CD14-positive monocyte (primary cell): ENCODE results near the gene EXOC4. TPM values are rescaled to one million over a fixed set of nuclear protein-coding genes. Genes with fewer than 3 reads are reported as not detected.

Experiments
- DNase-seq, 3 donors: peaks; one replicate each; pipeline ENCODE4 v3.0.0-alpha.2; 2011 to 2022
- H2AFZ ChIP-seq: 2 replicates; pipeline ENCODE4 v1.6.0; 2012; ENCODE audit warnings: mild to moderate bottlenecking, low read depth, low read length, inconsistent platforms; ENCODE audit not compliant: insufficient read depth, poor library complexity, severe bottlenecking
- H3K27ac ChIP-seq, 2 donors: 1 replicate in 1 of 2; 2 replicates in 1 of 2; pipeline ENCODE4 v1.5.1; 2012 to 2013; ENCODE audit warnings: low read length in 2 of 2, control low read depth in 1 of 2, inconsistent platforms in 1 of 2, low read depth in 1 of 2, mild to moderate bottlenecking in 1 of 2
- H3K27me3 ChIP-seq, 2 donors: one replicate each; pipeline versions ENCODE4 v1.6.0 to v1.6.1; 2011 to 2013; ENCODE audit warnings: low read length in 2 of 2; ENCODE audit not compliant: control insufficient read depth in 2 of 2, insufficient read depth in 2 of 2
- H3K36me3 ChIP-seq, 2 donors: replicated peaks in 1 of 2; 1 replicate in 1 of 2; 2 replicates in 1 of 2; pipeline versions ENCODE4 v1.5.1 to v1.6.1; 2012 to 2013; ENCODE audit warnings: low read length in 2 of 2, control low read depth in 1 of 2, inconsistent platforms in 1 of 2, mild to moderate bottlenecking in 1 of 2; ENCODE audit not compliant: insufficient read depth in 2 of 2, control insufficient read depth in 1 of 2
- H3K4me1 ChIP-seq, 2 donors: 1 replicate in 1 of 2; 2 replicates in 1 of 2; pipeline versions ENCODE4 v1.5.1 to v1.6.1; 2012 to 2013; ENCODE audit warnings: low read length in 2 of 2, control low read depth in 1 of 2, inconsistent platforms in 1 of 2, mild to moderate bottlenecking in 1 of 2, moderate library complexity in 1 of 2; ENCODE audit not compliant: insufficient read depth in 2 of 2, control insufficient read depth in 1 of 2
- H3K4me2 ChIP-seq: replicated peaks from 2 replicates; pipeline ENCODE3; 2012; ENCODE audit warnings: low read length, moderate library complexity, mild to moderate bottlenecking; ENCODE audit not compliant: poor library complexity, severe bottlenecking; ENCODE audit errors: extremely low read depth
- H3K4me3 ChIP-seq, 3 experiments: fragments of 200-600 bp in 1 of 3; sonication (generic) in 1 of 3; replicated peaks in 1 of 3; 1 replicate in 2 of 3; 2 replicates in 1 of 3; pipeline ENCODE4 v1.5.1; 2011 to 2013; ENCODE audit warnings: low read length in 3 of 3, mild to moderate bottlenecking in 3 of 3, control low read depth in 2 of 3, low read depth in 2 of 3, inconsistent platforms in 1 of 3, moderate library complexity in 1 of 3
- H3K79me2 ChIP-seq: 2 replicates; pipeline ENCODE4 v1.6.0; 2012; ENCODE audit warnings: mild to moderate bottlenecking, control low read depth, inconsistent platforms, low read length, moderate library complexity; ENCODE audit not compliant: insufficient read depth
- H3K9ac ChIP-seq: 2 replicates; pipeline ENCODE4 v1.6.0; 2017; ENCODE audit warnings: low read length, mild to moderate bottlenecking; ENCODE audit not compliant: insufficient read depth, poor library complexity, severe bottlenecking
- H3K9me3 ChIP-seq, 2 donors: replicated peaks in 1 of 2; 1 replicate in 1 of 2; 2 replicates in 1 of 2; pipeline versions ENCODE4 v1.5.1 to v1.6.1; 2012 to 2013; ENCODE audit warnings: low read length in 2 of 2, control low read depth in 1 of 2; ENCODE audit not compliant: control insufficient read depth in 1 of 2, insufficient read depth in 1 of 2
- H4K20me1 ChIP-seq: 2 replicates; pipeline ENCODE4 v1.6.0; 2012; ENCODE audit warnings: mild to moderate bottlenecking, low read length, control low read depth, moderate library complexity; ENCODE audit not compliant: insufficient read depth
- H3K27ac Mint-ChIP-seq, 7 donors: one replicate each; pipeline ENCODE4 v1.8.0; 2020; ENCODE audit warnings: mild to moderate bottlenecking in 7 of 7, mixed read lengths in 7 of 7, moderate library complexity in 6 of 7, inconsistent platforms in 2 of 7
- H3K27me3 Mint-ChIP-seq, 3 donors: one replicate each; pipeline ENCODE4 v1.8.0; 2021 to 2022; ENCODE audit warnings: low read depth in 3 of 3, mild to moderate bottlenecking in 3 of 3, mixed read lengths in 3 of 3, moderate library complexity in 3 of 3, inconsistent platforms in 1 of 3
- H3K36me3 Mint-ChIP-seq, 2 donors: one replicate each; pipeline ENCODE4 v1.8.0; 2020; ENCODE audit warnings: mixed read lengths in 2 of 2, inconsistent platforms in 1 of 2, mild to moderate bottlenecking in 1 of 2
- H3K4me1 Mint-ChIP-seq: one replicate; pipeline ENCODE4 v1.8.0; 2020; ENCODE audit warnings: mild to moderate bottlenecking, mixed read lengths
- H3K4me3 Mint-ChIP-seq, 2 donors: one replicate each; pipeline ENCODE4 v1.8.0; 2020; ENCODE audit warnings: mild to moderate bottlenecking in 2 of 2, mixed read lengths in 2 of 2, moderate library complexity in 1 of 2
- H3K9me3 Mint-ChIP-seq, 7 donors: one replicate each; pipeline ENCODE4 v1.8.0; 2020 to 2022; ENCODE audit warnings: mixed read lengths in 7 of 7, mild to moderate bottlenecking in 6 of 7, moderate library complexity in 6 of 7, inconsistent platforms in 2 of 7
- WGBS: methylation state at CpG from one replicate; pipeline ENCODE4 v1.1.5; 2013; ENCODE audit warnings: missing lambda C conversion rate; ENCODE audit not compliant: insufficient coverage; 5-methylcytosine and 5-hydroxymethylcytosine counted together
- intact Hi-C, 2 donors: fragments of 100-400 bp; cut with micrococcal nuclease; formaldehyde crosslinking; loops; one replicate each; pipeline versions ENCODE4 v1.15.0 to v1.15.1; 2023
- polyA plus RNA-seq, 3 donors: library from polyadenylated mRNA; depleted of rRNA in 1 of 3; unstranded in 2 of 3; stranded (reverse) in 1 of 3; fragments of 300-500 nt in 2 of 3; fragments of >200 nt in 1 of 3; fragmentation: Illumina TruSeq in 2 of 3; gene quantifications; 1 replicate in 2 of 3; 2 replicates in 1 of 3; pipeline ENCODE4 v1.2.3, GENCODE V29; 2012 to 2021
- TF ChIP-seq, protein P1 (sequence below): fragments of 200-600 bp; IDR thresholded peaks from one replicate; pipeline ENCODE4 v1.8.0; 2022; ENCODE audit warnings: antibody characterized with exemption, mild to moderate bottlenecking

Gene EXOC4
- polyA plus RNA-seq, 3 donors: 20.6 to 22.3 (median 22.3) TPM

- intact Hi-C loops: no loop called here
- Histone ChIP-seq H3K4me1 (no peaks in the 10 kb centered on the region), H3K4me2 (no peak overlapping the region), H3K36me3 (no peaks in the 10 kb centered on the region), H3K9ac (no peak overlapping the region), H2AFZ (no peak overlapping the region), H3K27ac (no peak overlapping the region), H3K4me3 (no peak overlapping the region), H3K9me3 (no peaks in the 10 kb centered on the region), H3K79me2 (no peaks in the 10 kb centered on the region), H3K27me3 (no peaks in the 10 kb centered on the region), H4K20me1 (no peaks in the 10 kb centered on the region)
- H3K9me3 Mint-ChIP-seq: no peaks in the 10 kb centered on the region
- no peak overlapping the region for H3K27ac Mint-ChIP-seq
- TF ChIP-seq, protein P1, sequence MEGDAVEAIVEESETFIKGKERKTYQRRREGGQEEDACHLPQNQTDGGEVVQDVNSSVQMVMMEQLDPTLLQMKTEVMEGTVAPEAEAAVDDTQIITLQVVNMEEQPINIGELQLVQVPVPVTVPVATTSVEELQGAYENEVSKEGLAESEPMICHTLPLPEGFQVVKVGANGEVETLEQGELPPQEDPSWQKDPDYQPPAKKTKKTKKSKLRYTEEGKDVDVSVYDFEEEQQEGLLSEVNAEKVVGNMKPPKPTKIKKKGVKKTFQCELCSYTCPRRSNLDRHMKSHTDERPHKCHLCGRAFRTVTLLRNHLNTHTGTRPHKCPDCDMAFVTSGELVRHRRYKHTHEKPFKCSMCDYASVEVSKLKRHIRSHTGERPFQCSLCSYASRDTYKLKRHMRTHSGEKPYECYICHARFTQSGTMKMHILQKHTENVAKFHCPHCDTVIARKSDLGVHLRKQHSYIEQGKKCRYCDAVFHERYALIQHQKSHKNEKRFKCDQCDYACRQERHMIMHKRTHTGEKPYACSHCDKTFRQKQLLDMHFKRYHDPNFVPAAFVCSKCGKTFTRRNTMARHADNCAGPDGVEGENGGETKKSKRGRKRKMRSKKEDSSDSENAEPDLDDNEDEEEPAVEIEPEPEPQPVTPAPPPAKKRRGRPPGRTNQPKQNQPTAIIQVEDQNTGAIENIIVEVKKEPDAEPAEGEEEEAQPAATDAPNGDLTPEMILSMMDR: no peak
- no peaks in the 10 kb centered on the region for H3K27me3 Mint-ChIP-seq
- no peak overlapping the region for H3K4me3 Mint-ChIP-seq
- no peak for DNase-seq
- WGBS: 93% methylated on average over 3 of the region's 4 CpGs
- H3K4me1 Mint-ChIP-seq: no peaks in the 10 kb centered on the region
- peaks cover 0 to 2% of the 10 kb centered on the region in 2 donors for H3K36me3 Mint-ChIP-seq
Measured at GRCh38 chr7:133551466-133551865, 298.6 kb downstream of the EXOC4 start.

GRCh38 chr7:133552079-133552478, 299.2 kb downstream of the EXOC4 start:
- Mint-ChIP-seq H3K4me1 (no peaks in the 10 kb centered on the region), H3K27ac (no peak overlapping the region), H3K9me3 (no peaks in the 10 kb centered on the region), H3K36me3 (peaks cover 0 to 7% of the 10 kb centered on the region in 2 donors), H3K27me3 (no peaks in the 10 kb centered on the region), H3K4me3 (no peak overlapping the region)
- Histone ChIP-seq H3K36me3 (no peaks in the 10 kb centered on the region), H3K9me3 (no peaks in the 10 kb centered on the region), H3K4me3 (no peak overlapping the region), H3K79me2 (no peaks in the 10 kb centered on the region), H2AFZ (no peak overlapping the region), H3K27me3 (no peaks in the 10 kb centered on the region), H3K27ac (no peak overlapping the region), H3K9ac (no peak overlapping the region), H3K4me1 (no peaks in the 10 kb centered on the region), H3K4me2 (no peak overlapping the region), H4K20me1 (no peaks in the 10 kb centered on the region)
- WGBS: no CpG with 5 or more reads among the region's 1 CpG
- no peak for DNase-seq
- intact Hi-C loops: no loop called here
- TF ChIP-seq, protein P1: no peak
